A549 (cell line): Measurements from ENCODE around the gene PLGRKT.

ENCODE experiments used
- CTCF ChIP-seq: fragments of >200 bp; sonication (Bioruptor Twin); formaldehyde crosslinking; IDR thresholded peaks from 3 replicates; pipeline ENCODE4 v1.5.1; 2016
- EP300 ChIP-seq, 2 experiments: fragments of >200 bp; sonication (Bioruptor Twin); formaldehyde crosslinking; IDR thresholded peaks; 2 replicates in 1 of 2; 3 replicates in 1 of 2; pipeline ENCODE4 v1.6.1; 2016 to 2017
- FOSL2 ChIP-seq, 2 experiments: fragments of 450-650 bp in 1 of 2; fragments of >200 bp in 1 of 2; sonication (Bioruptor Twin) in 1 of 2; formaldehyde crosslinking; IDR thresholded peaks; 2 replicates each; pipeline versions ENCODE4 v1.5.0 to v1.6.1; 2016 to 2020; ENCODE audit warnings: mild to moderate bottlenecking in 1 of 2, moderate library complexity in 1 of 2

- TF ChIP-seq CTCF: no peak
- TF ChIP-seq EP300 (IDR thresholded peaks at IDR 0.05): no peak
- TF ChIP-seq FOSL2 (IDR thresholded peaks at IDR 0.05): no peak
- TF ChIP-seq FOSL2 (CRISPR knock-in tag; IDR thresholded peaks at IDR 0.05): no peak
Observed at GRCh38 chr9:5448461-5449435, 11.0 kb upstream of the PLGRKT start.
